HepG2 (cell line): ENCODE data around the gene TBC1D20. TPM values are rescaled to one million over a fixed set of nuclear protein-coding genes. Genes with fewer than 3 reads are reported as not detected.
A peak's percentile ranks its signal among the peaks of the same experiment; 100 is the strongest.

Experiments used
- ATAC-seq: fragments of 200-7000 bp; cut with Tn5 transposase; 3 replicates; pipeline ENCODE4 v1.9.1; 2020; ENCODE audit warnings: mild to moderate bottlenecking, moderate library complexity
- BruUV-seq: library from RNA; stranded (reverse); fragments of 400-500 nt; replicated peaks from 2 replicates; lab custom pipeline; 2021; lab: Mats Ljungman, UMichigan
- CTCF ChIA-PET: fragments of 300-600 bp; formaldehyde crosslinking; extraction: SDS; loops from one replicate; lab custom pipeline; 2021; ENCODE audit warnings: low total read pairs, inconsistent platforms, low intra/inter-chr PET ratio; lab: Yijun Ruan, JAX
- POLR2A ChIA-PET: fragments of 350-600 bp; sonication (Branson Sonifier 250); formaldehyde crosslinking; loops from one replicate; lab custom pipeline; 2020; ENCODE audit warnings: antibody characterized with exemption, inconsistent platforms; lab: Yijun Ruan, JAX
- DNase-seq: peaks from one replicate; pipeline ENCODE4 v3.0.0-alpha.2; 2015; ENCODE audit warnings: low spot score
- FAIRE-seq: peaks from 3 replicates; lab custom pipeline; 2011; peaks lifted over from hg19 to GRCh38; lab: Jason Lieb, UNC
- H2AFZ ChIP-seq: one replicate; pipeline ENCODE4 v1.6.1; 2011; ENCODE audit warnings: low read length, inconsistent platforms
- H3K27ac ChIP-seq: fragments of 300-600 bp; 3 replicates; pipeline ENCODE4 v1.8.0; 2011; ENCODE audit warnings: mixed run types, mild to moderate bottlenecking, mixed read lengths, low read length, inconsistent platforms; ENCODE audit not compliant: insufficient read depth; ENCODE audit errors: extremely low read length
- H3K27me3 ChIP-seq, 2 experiments: fragments of 200-600 bp in 1 of 2; 2 replicates in 1 of 2; 3 replicates in 1 of 2; pipeline versions ENCODE4 v1.6.0 to v1.8.0; 2011; ENCODE audit warnings: low read length in 2 of 2, mild to moderate bottlenecking in 2 of 2, moderate library complexity in 2 of 2, inconsistent platforms in 1 of 2; ENCODE audit not compliant: insufficient read depth in 2 of 2, control insufficient read depth in 1 of 2
- H3K36me3 ChIP-seq, 2 experiments: fragments of 200-600 bp in 1 of 2; replicated peaks in 1 of 2; 2 replicates in 1 of 2; 3 replicates in 1 of 2; pipeline versions ENCODE4 v1.5.1 to v1.8.0; 2011; ENCODE audit warnings: low read length in 2 of 2, inconsistent platforms in 1 of 2; ENCODE audit not compliant: insufficient read depth in 2 of 2, control insufficient read depth in 1 of 2
- H3K4me1 ChIP-seq: 2 replicates; pipeline ENCODE4 v1.5.1; 2012; ENCODE audit warnings: low read length, inconsistent platforms; ENCODE audit not compliant: insufficient read depth
- H3K4me2 ChIP-seq: 2 replicates; pipeline ENCODE4 v1.6.0; 2011; ENCODE audit warnings: low read depth, low read length, inconsistent platforms
- H3K4me3 ChIP-seq, 3 experiments: fragments of 200-600 bp in 1 of 3; sonication (generic), shearing (Covaris generic) in 1 of 3; replicated peaks in 1 of 3; 2 replicates each; pipeline ENCODE4 v1.5.1; 2011 to 2016; ENCODE audit warnings: low read length in 3 of 3, inconsistent platforms in 2 of 3, low read depth in 2 of 3, mild to moderate bottlenecking in 2 of 3, control low read depth in 1 of 3, mixed read lengths in 1 of 3; ENCODE audit not compliant: insufficient read depth in 1 of 3
- H3K79me2 ChIP-seq: one replicate; pipeline ENCODE4 v1.6.1; 2011; ENCODE audit warnings: low read length, inconsistent platforms; ENCODE audit not compliant: insufficient read depth
- H3K9ac ChIP-seq: 2 replicates; pipeline ENCODE4 v1.6.0; 2011; ENCODE audit warnings: mild to moderate bottlenecking, low read depth, low read length, inconsistent platforms; ENCODE audit not compliant: insufficient read depth
- H3K9me3 ChIP-seq: 2 replicates; pipeline ENCODE4 v1.5.1; 2012; ENCODE audit warnings: mild to moderate bottlenecking, low read length
- H4K20me1 ChIP-seq: 2 replicates; pipeline ENCODE4 v1.6.0; 2011; ENCODE audit warnings: inconsistent platforms, mild to moderate bottlenecking, low read length, moderate library complexity; ENCODE audit not compliant: insufficient read depth
- ARID3A ChIP-seq: IDR thresholded peaks from 2 replicates; pipeline ENCODE4 v1.6.1; 2012; ENCODE audit warnings: low read depth, low read length, improper control_type of control experiment
- HNRNPH1 ChIP-seq: fragments of 200-400 bp; formaldehyde crosslinking; optimal IDR thresholded peaks from 2 replicates; pipeline ENCODE3; 2017; ENCODE audit warnings: mild to moderate bottlenecking, low read depth, low read length
- NAIF1 ChIP-seq: sonication (generic); formaldehyde crosslinking; IDR thresholded peaks from 2 replicates; pipeline ENCODE4 v1.5.0; 2020; ENCODE audit warnings: mild to moderate bottlenecking, missing genetic modification reagents, borderline replicate concordance
- PRDM10 ChIP-seq: sonication (generic); formaldehyde crosslinking; IDR thresholded peaks from 2 replicates; pipeline ENCODE4 v1.4.0; 2020; ENCODE audit warnings: low read depth, missing genetic modification reagents
- RAD21 ChIP-seq: fragments of 450-650 bp; formaldehyde crosslinking; IDR thresholded peaks from 2 replicates; pipeline ENCODE4 v1.5.0; 2020; ENCODE audit warnings: mild to moderate bottlenecking
- REPIN1 ChIP-seq: sonication (generic); formaldehyde crosslinking; IDR thresholded peaks from 2 replicates; pipeline ENCODE4 v1.8.0; 2022; ENCODE audit warnings: missing genetic modification reagents, low read depth, mild to moderate bottlenecking, borderline replicate concordance
- ZFP36L1 ChIP-seq: sonication (generic); formaldehyde crosslinking; IDR thresholded peaks from 2 replicates; pipeline ENCODE4 v1.8.0; 2022; ENCODE audit warnings: mild to moderate bottlenecking, missing genetic modification reagents, moderate library complexity
- ZHX2 ChIP-seq, 2 experiments: sonication (generic) in 1 of 2; formaldehyde crosslinking in 1 of 2; IDR thresholded peaks; 2 replicates each; pipeline versions ENCODE4 v1.6.1 to v1.9.0; 2014 to 2022; ENCODE audit warnings: antibody characterized with exemption in 1 of 2, borderline replicate concordance in 1 of 2, inconsistent platforms in 1 of 2, low read depth in 1 of 2, missing genetic modification reagents in 1 of 2
- ZNF224 ChIP-seq: sonication (generic); formaldehyde crosslinking; IDR thresholded peaks from 2 replicates; pipeline ENCODE4 v1.5.0; 2020; ENCODE audit warnings: mild to moderate bottlenecking, missing genetic modification reagents
- ZNF879 ChIP-seq: sonication (generic); formaldehyde crosslinking; IDR thresholded peaks from 2 replicates; pipeline ENCODE4 v1.8.1; 2023; ENCODE audit warnings: missing genetic modification reagents
- WGBS: methylation state at CpG from one replicate; pipeline ENCODE4 v1.1.6; 2017; ENCODE audit warnings: low lambda C conversion rate; 5-methylcytosine and 5-hydroxymethylcytosine counted together
- in situ Hi-C: cut with HindIII; loops from 2 replicates; pipeline ENCODE4 v1.10.0; 2017; ENCODE audit warnings: low pct_unique_long_range_greater_than_20kb; ENCODE audit not compliant: extremely low pct_ligation_motif_present
- intact Hi-C: fragments of 100-400 bp; cut with micrococcal nuclease; formaldehyde crosslinking; loops from one replicate; pipeline ENCODE4 v1.10.0; 2022; ENCODE audit not compliant: unreplicated experiment
- polyA plus RNA-seq, 8 experiments: library from polyadenylated mRNA; depleted of rRNA in 3 of 8; stranded (reverse) in 7 of 8; unstranded in 1 of 8; fragments of >200 nt; fragmentation: Illumina TruSeq in 4 of 8; extraction: Trizol in 4 of 8; gene quantifications; 2 replicates each; pipeline versions ENCODE4 v1.2.1 to v1.2.3, GENCODE V29; 2011 to 2016; ENCODE audit warnings: low read depth in 4 of 8, missing spikeins in 1 of 8, mixed read lengths in 1 of 8; ENCODE audit not compliant: insufficient read depth in 1 of 8
- total RNA-seq, 5 experiments: library from RNA; depleted of rRNA; stranded (reverse); fragments of >200 nt; fragmentation: Illumina TruSeq; extraction: Trizol; gene quantifications; 2 replicates each; pipeline ENCODE4 v1.2.3, GENCODE V29; 2016; ENCODE audit warnings: low read depth in 1 of 5

The TBC1D20 gene
- total and polyA plus RNA-seq, 2 of the 13 experiments (the other 11 are each of a cell fraction or from before 2014, with no cell fraction given) = 36.6 to 47.1 TPM

GRCh38 chr20:507761-508332, 45.5 kb upstream of the TBC1D20 start:
- 0 out of 2 replicates have a peak overlapping the region, but pooled peaks have one; percentile 11 for H3K9ac ChIP-seq
- peaks cover 68% of the 10 kb centered on the region for H3K79me2 ChIP-seq
- H4K20me1 ChIP-seq = peaks cover 37% of the 10 kb centered on the region
- H3K9me3 ChIP-seq = no peaks in the 10 kb centered on the region
- H3K4me3 ChIP-seq = no peak overlapping the region
- no peaks in the 10 kb centered on the region for H3K27me3 ChIP-seq
- WGBS = 94% methylated on average over 7 of the region's 7 CpGs
- ChIA-PET CTCF (no interaction called here), POLR2A (interaction anchor here (0.6 to 2.6 kb wide), 4 partner anchors 10 to 145 kb away, joined by 3 to 9 read pairs (median 6); partner anchors contain the start of genes CSNK2A1 and TBC1D20)
- ATAC-seq = no peak
- peaks cover 87% of the 10 kb centered on the region for H3K4me1 ChIP-seq
- peak overlapping the region; percentile 48 for H3K4me2 ChIP-seq
- peaks cover 24 to 44% of the 10 kb centered on the region in 2 experiments for H3K36me3 ChIP-seq
- H3K27ac ChIP-seq = peak overlapping the region; percentile 65
- no peak for DNase-seq
- H2AFZ ChIP-seq = no peak overlapping the region
- intact Hi-C loops (no loop called here), in situ Hi-C loops (no loop called here)
- BruUV-seq = no TSS peak
- FAIRE-seq = no peak
- TF ChIP-seq NAIF1 (CRISPR knock-in tag) = no peak; the same call in 1 of the 2 replicates
- no peak for TF ChIP-seq ZNF879 (CRISPR knock-in tag)
- no peak for TF ChIP-seq ARID3A
- TF ChIP-seq ZFP36L1 = no peak
- no peak for TF ChIP-seq ZHX2 (IDR thresholded peaks at IDR 0.05; ENCODE audit: low read depth)
- no peak for TF ChIP-seq ZHX2 (CRISPR knock-in tag; IDR thresholded peaks at IDR 0.05; ENCODE audit: borderline replicate concordance)
- no peak for TF ChIP-seq RAD21
- TF ChIP-seq PRDM10 (CRISPR knock-in tag) = no peak
- TF ChIP-seq REPIN1 = no peak
- TF ChIP-seq HNRNPH1 = no peak
- TF ChIP-seq ZNF224 = no peak
